Right forelimb (tissue), 1 donor: Measurements from ENCODE around the gene SOCS7.
"Not testable (repeated sequence)": the region's sequence is repeated elsewhere in the genome, so short reads cannot be mapped to it uniquely, and the experiment has no call there.

ENCODE experiments used
- DNase-seq: peaks from one replicate; pipeline ENCODE4 v3.0.0-alpha.2; 2018

The SOCS7 gene

DNA sequence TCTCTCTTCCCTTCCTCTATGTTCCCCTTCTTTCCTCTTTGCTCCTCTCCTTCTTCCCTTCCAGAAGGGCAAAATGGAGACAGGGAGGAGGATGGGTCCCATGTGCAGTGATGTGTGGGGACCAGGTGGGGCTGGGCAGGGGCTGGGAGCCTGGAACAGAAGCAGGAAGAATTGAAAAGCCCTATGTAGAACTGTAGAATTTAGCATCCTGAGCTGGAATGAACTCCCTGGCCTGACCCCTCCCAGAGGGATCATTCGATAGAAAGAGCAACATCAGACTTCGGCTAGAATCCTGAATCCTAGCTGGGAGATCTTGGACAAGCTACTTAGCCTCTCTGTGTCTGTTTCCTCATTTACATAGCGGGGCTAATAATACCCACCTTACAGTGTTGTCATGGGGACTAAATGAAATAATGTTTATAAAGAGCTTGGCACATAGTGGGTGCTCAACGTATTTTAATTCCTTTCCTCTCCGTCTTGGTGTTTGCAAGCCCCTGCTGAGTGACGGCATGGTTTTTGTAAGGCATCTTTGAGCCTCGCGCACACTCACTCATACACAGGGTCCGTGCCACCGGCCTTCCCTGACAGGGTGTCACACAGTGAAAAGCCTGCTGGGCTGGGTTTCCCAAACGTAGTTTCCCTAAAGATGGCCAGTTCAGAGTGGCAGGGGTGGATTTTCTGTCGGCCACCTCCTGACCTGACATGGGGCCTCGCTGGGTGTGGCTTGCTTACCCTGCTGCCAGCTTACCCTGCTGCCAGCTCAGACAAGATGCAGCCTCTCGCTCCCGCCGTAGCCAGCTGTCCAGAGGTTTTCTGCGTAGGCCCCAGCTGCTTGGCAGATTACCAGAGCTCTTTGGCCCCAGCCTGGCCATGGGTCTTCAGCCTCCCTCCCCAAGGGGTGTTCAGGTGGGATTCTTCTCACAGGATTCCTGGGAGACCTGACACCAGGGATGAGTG lies 70.5 kb downstream of the SOCS7 start:
- DNase-seq: no peak

DNA sequence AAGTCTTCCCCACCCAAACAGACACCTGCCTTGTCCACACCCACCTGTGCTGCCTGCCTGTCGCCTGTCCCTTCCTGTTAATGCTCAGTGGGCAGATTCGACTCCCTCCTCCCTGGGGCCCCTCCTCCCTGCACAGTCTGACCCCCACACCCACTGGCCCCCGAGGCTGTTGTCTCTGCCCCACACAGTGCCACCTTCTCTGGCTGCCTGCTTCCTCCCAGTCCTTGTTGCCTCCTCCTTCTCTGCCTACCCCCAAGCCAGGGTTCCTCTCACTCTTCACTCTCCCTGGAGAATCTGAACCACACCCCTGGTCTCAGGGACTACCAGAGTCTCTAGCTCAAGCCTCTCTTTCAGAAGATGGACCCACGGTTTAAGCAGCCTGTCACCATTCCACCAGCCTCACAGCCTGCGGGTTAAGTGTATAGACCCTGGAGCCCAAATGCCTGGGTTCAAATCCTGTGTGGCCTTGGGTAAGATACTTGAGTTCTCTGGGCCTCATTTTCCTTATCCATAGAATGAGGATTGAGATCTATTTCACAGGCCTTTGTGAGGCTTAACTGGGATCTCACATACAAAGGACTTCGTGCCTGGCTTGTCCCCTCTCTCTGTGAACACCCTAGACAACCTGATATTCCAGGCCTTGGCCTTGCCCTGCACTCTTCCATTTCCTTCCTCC lies 72.8 kb downstream of the SOCS7 start:
- no peak for DNase-seq

DNA sequence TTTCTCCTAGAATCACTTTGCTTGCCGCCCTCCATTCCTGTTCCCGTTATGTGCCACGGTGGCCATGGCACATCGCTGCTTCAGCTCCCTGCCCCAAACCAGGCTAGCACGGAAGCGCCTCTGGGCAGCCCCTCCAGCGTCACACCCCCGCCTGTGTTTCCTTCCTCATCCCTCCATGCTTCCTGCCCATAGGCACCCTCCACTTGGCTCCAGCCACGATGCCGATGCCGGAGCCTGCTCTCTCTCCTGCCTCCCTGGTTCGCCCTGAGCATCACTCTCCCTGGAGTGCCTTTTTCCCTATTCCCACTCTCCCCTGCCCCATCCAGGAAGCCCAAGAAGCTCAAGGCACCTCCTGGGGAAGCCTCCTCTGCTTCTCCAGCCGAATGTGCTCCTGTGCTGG lies 73.4 kb downstream of the SOCS7 start:
- DNase-seq: no peak

GRCh38 chr17:38425744-38426143 lies 74.1 kb downstream of the SOCS7 start:
- DNase-seq: no peak

- no peak for DNase-seq
Observed at GRCh38 chr17:38426441-38426840, 74.8 kb downstream of the SOCS7 start.

- no peak for DNase-seq
Observed at GRCh38 chr17:38427160-38427949, 75.7 kb downstream of the SOCS7 start.

DNA sequence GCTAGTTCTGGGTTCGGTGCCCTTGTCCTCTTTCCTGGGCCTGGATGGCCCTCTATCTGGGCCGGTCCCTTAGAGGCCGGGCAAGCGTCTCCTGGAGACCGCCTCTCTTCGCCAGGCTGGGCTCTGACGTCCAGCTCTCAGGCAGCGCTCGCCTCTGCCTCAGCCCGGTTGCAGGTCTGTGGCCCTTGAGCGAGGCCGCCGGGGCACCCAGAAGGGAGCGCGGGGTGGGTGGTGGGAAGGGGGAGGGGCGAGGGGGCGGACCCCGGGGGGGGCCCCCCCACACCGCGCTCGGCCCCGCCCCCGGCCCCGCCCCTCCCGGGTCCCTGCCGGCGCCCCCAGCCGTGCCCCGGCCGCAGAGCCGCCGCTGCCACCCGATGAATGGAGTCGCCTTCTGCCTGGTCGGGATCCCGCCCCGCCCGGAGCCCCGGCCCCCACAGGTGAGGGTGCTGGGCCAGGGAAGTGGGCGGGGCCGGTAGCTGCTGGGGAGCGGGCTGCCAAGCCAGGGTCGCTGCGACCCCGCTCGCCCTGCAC lies 76.5 kb downstream of the SOCS7 start, which contains the start of gene ARHGAP23:
ARHGAP23 (plus strand) TSS at position 353 of the 531 bp plus-strand sequence; CDS start at position 375, 22 bp downstream.
- DNase-seq: no peak

DNA sequence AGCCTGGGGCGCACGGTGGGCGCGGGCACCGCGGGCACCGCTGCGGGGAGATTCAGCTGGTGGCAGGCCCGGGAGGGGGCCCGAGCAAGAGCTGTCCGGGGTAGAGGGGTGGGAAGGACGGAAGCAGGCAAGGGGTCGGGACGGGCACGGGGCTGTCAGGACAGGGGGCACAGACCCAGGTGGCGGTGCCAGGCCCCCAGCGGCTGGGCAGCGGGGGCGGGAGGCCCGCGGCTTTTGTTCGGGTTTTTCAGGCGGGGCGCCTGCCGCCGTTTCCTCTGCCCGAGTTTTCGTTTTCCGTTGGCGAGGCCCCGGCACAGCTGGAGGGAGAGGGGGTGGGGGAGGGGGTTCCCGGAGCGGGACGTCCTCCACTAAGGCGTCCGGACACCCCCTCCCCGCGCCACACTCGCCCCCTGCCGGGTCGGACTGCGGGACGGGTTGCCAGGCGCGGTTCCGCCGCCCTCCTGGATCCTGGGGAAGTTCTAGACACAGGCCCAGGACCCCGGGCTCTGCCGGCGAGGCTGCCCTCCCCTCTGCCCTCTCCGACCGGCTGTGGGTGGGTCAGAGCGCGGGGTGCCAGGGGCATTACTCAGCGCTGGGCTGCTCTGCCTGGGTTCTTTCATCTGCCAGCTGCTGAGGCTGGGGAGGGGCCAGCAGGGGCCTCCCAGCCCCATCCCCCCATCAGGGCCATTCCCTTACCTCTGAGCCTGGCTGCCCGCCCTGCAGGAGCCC lies 77.2 kb downstream of the SOCS7 start:
- no peak for DNase-seq

DNA sequence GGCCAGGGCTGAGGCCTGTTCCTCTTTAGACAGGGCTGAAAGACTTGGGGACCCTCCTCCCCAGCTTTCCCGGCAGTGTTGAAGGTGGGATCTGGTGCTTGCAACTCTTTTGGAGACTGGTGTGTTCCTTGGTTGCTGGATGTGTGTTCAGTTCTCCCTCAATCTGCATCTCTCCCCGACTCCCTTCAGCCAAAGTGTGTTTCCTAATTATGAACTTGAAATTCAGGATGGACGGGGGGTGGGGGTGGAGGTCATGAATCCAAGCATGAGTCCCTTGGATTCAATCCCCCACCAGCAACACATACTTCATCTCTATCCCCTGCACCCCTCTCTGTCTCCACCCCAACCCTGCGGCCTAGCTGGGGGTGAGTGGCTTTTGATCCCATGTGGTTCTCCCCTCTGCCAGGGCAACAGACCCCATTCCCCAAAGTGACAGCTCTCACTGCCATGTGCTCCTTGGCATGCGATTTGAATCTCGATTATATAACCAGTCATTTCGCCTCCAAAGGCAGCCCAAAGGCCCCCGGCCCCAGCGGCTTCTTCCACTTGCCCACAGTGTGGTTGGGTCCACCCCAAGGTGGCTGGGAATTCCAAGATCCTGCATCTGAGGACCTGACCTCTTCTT lies 77.9 kb downstream of the SOCS7 start:
- no peak for DNase-seq

DNA sequence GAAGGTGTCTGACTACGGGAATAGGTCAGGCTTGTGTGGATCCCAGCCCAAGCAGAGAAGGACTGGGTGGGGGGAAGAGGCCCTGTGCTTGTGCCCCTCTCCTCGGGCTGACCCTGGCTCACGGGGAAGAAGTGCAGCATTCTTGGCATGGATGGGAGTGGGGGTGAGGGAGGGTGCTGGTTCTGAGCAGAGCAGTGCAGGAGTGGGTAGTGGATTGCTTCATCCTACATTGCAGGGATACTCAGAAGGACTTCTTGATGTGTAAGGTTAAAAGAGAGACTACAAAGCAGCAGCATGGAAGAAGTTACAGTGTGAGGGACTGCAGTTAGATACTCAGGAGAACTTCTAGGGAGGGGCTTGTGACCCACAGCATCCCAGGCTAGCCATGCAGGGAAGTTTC lies 78.7 kb downstream of the SOCS7 start:
- DNase-seq: no peak

- no peak for DNase-seq
Observed at GRCh38 chr17:38430822-38431221, 79.2 kb downstream of the SOCS7 start.

- DNase-seq: no peak
Observed at GRCh38 chr17:38431346-38432145, 79.9 kb downstream of the SOCS7 start.

DNA sequence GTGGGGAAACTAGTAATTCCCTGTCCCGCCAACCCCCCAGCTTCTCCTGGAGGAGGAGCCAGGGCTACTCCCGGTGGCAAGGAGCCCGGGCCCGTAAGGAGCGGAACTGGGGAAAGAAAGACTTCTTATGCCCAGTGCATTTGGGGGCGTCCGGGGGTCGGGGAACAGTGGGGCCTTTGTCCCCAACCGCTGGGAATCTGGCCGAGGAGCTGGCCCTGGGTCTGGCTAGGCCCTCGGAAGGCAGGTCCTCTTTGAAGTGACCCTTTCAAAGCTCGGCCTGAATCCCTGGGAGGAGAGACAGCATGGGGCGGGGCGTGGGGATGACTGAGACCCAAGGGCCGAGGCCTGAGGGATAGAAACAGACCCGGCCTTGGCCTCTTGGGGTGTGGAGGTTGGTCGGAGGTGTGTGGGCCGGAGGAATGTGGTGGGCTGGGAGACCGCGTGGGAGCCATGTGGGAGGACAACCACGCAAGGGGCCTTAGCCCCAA lies 82.6 kb downstream of the SOCS7 start:
- DNase-seq: no peak

DNA sequence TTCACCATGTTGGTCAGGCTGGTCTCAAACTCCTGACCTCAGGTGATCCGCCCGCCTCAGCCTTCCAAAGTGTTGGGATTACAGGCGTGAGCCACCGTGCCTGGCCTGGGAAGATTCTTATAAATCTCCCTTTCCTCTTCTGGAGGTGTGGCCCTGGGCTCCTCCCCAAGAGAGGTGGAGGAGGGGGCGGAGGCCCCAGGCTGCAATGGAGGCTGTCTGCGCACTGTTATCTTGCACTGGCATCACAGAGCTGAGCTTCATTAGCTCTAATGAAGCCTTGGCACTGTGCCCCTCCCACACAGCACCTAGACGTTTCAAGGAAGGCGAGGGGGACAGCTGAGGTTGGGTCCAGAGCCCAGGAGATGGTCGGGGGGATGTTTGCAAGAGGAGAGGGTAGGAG lies 84.2 kb downstream of the SOCS7 start:
- no peak for DNase-seq

DNA sequence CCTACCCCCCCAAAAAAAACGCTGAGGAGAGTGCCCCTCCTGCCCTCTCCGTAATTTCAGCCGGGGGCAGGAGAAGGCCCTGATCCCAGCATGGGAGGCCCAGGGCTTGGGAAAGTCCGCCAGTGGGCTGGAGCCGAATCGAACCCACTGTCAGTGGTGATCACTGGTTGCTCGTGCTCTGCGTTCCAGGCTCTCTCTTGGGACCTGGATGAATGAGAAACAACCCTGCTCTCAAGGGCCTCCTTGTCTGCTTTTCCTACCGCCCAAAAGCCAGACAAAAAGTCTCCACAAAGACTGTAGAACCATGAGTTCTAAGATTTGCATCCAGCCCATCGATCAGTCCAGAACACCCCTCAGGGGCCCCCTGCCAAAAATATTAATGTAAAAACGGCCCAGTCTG lies 84.7 kb downstream of the SOCS7 start:
- DNase-seq: no peak

- not testable (repeated sequence) for DNase-seq
Observed at GRCh38 chr17:38437313-38437712, 85.7 kb downstream of the SOCS7 start.

GRCh38 chr17:38439436-38439835 lies 87.8 kb downstream of the SOCS7 start:
- no peak for DNase-seq

DNA sequence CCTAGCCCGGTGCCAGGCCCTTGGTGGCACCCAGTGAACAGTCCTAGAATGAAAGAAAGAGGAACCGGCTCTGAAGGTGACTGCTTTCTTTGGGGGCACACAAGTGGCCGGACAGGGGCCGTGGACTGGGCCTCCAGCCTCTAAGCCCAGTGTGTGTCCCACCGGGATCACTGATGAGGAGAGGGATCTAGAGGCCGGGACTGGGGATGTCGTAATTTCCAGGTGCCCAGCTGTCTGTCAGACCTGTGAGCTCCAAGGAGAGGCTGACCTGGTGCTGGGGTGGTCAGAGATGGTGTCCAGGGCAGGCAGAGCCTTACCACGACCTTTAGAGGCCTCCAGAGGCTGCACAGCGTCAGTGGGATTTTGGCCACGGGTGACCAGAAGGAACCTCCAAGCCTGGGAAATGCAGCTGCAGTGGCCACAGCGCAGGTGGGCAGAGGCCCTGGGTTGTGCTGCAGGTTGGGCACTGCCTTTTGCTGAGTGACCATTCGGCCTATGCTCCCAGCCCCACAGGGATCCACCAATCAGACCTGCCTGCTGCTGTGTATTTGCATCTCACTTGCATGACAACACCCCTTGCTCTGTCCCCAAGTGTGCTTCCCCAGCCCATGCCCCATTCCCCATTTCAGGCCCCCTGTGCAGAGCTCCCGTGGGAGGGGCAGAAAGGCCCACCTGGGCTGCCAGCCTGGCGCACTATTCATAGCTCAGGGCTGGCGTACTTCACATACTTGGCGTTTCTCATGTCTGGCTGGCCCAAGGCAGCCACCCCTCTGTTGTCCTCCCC lies 89.2 kb downstream of the SOCS7 start:
- DNase-seq: no peak

- DNase-seq: no peak
Observed at GRCh38 chr17:38441429-38442061, 89.9 kb downstream of the SOCS7 start.
